Adrenal gland (tissue), 12 donors: ENCODE measurements around the gene ARHGEF17. TPM values are rescaled to one million over a fixed set of nuclear protein-coding genes. Genes with fewer than 3 reads are reported as not detected.
A peak's percentile ranks its signal among the peaks of the same experiment; 100 is the strongest.

Source experiments
- DNase-seq, 7 donors: peaks; one replicate each; pipeline ENCODE4 v3.0.0-alpha.2; 2019 to 2020
- H3K27ac ChIP-seq, 5 donors: fragments of 200-600 bp; sonication (generic) in 4 of 5; 1 replicate in 3 of 5; 2 replicates in 2 of 5; pipeline versions ENCODE4 v1.5.1 to v1.8.0; 2016 to 2020; ENCODE audit warnings: mild to moderate bottlenecking in 1 of 5
- H3K27me3 ChIP-seq: fragments of 200-600 bp; 2 replicates; pipeline ENCODE4 v1.8.0; 2021
- H3K36me3 ChIP-seq, 2 donors: fragments of 200-600 bp; replicated peaks in 1 of 2; 1 replicate in 1 of 2; 2 replicates in 1 of 2; pipeline versions ENCODE4 v1.5.1 to v1.8.0; 2018 to 2022
- H3K4me1 ChIP-seq, 2 donors: fragments of 200-600 bp; replicated peaks in 1 of 2; 1 replicate in 1 of 2; 2 replicates in 1 of 2; pipeline versions ENCODE4 v1.5.1 to v1.8.0; 2018 to 2021
- H3K4me3 ChIP-seq, 4 donors: fragments of 200-600 bp; sonication (generic) in 3 of 4; one replicate each; pipeline ENCODE4 v1.5.1; 2016 to 2018
- H3K9me3 ChIP-seq, 3 donors: fragments of 200-600 bp; sonication (generic) in 1 of 3; replicated peaks in 1 of 3; 1 replicate in 2 of 3; 2 replicates in 1 of 3; pipeline versions ENCODE4 v1.5.1 to v1.8.0; 2016 to 2021
- CTCF ChIP-seq, 6 experiments: fragments of 450-650 bp in 4 of 6; fragments of 200-600 bp in 2 of 6; sonication (generic) in 1 of 6; IDR thresholded peaks; 1 replicate in 5 of 6; 2 replicates in 1 of 6; pipeline versions ENCODE4 v1.5.1 to v1.8.0; 2016 to 2021; ENCODE audit warnings: antibody characterized with exemption in 6 of 6, mild to moderate bottlenecking in 2 of 6, moderate library complexity in 1 of 6
- POLR2A ChIP-seq, 2 donors: fragments of 450-650 bp; IDR thresholded peaks; one replicate each; pipeline ENCODE4 v1.6.1; 2017; ENCODE audit warnings: antibody characterized with exemption in 2 of 2, mild to moderate bottlenecking in 2 of 2, moderate library complexity in 1 of 2
- WGBS, 4 donors: extraction: QIAGEN DNeasy Blood & Tissue Kit in 2 of 4; methylation state at CpG; one replicate each; pipeline versions ENCODE4 v1.1.5 to v1.1.7; 2013 to 2017; 5-methylcytosine and 5-hydroxymethylcytosine counted together
- intact Hi-C, 2 donors: fragments of 100-400 bp; cut with DNase I; formaldehyde crosslinking; loops; one replicate each; pipeline versions ENCODE4 v1.14.1 to v1.15.0; 2022 to 2023
- polyA plus RNA-seq, 3 donors: library from polyadenylated mRNA; stranded (reverse); fragments of 200-250 nt in 2 of 3; fragments of 350-450 nt in 1 of 3; fragmentation: Illumina TruSeq in 1 of 3; extraction: RNeasy Lipid Tissue Mini Kit (QIAGEN cat#74804) in 1 of 3; gene quantifications; one replicate each; pipeline ENCODE4 v1.2.3, GENCODE V29; 2013 to 2014
- total RNA-seq, 9 donors: library from RNA; depleted of rRNA in 4 of 9; stranded (reverse); fragments of >200 nt in 4 of 9; fragments of 120-200 nt in 1 of 9; fragmentation: NEBNext Ultra II Directional in 1 of 9; extraction: Animal tissue kit (Norgen Biotek cat#: 25700) in 1 of 9; gene quantifications; one replicate each; pipeline versions ENCODE4 v1.1.0 to v1.2.4, GENCODE V29; 2013 to 2023
- donor health status: healthy with polysubstance abuse.
- donor health status: Bipolar disorder and iron deficiency.
- donor health status: DM: yes; HTN: yes; CAD: no.
- donor health status: DM: no; HTN: no; CAD: no.
- donor health status: DM: no; HTN: no; CAD: no.
- donor health status: DM: yes; HTN: yes; CAD: no.

The ARHGEF17 gene
- total and polyA plus RNA-seq, 12 donors, result 8.1 to 48.2 (median 20.4) TPM

- TF ChIP-seq POLR2A (IDR thresholded peaks at IDR 0.05) (no peak), CTCF (IDR thresholded peaks at IDR 0.05) (no peak)
- WGBS, 4 donors, result 44 to 67% (median 51%) methylated on average over 1 of the region's 1 CpG
- peak overlapping the region in 2 of 5 donors; percentile 38 to 69 for H3K27ac ChIP-seq
- H3K36me3 ChIP-seq, result no peaks in the 10 kb centered on the region
- H3K9me3 ChIP-seq, result no peaks in the 10 kb centered on the region
- H3K27me3 ChIP-seq, result no peaks in the 10 kb centered on the region
- intact Hi-C loops, result no loop called here
- H3K4me1 ChIP-seq, result peaks cover under 1 to 4% of the 10 kb centered on the region in 2 donors
- H3K4me3 ChIP-seq, result peak overlapping the region in 1 of 4 donors; percentile 71
- no peak for DNase-seq
Measured at GRCh38 chr11:73313652-73314051, 5.6 kb downstream of the ARHGEF17 start.

GRCh38 chr11:73314117-73314961 lies 6.3 kb downstream of the ARHGEF17 start:
- no peaks in the 10 kb centered on the region for H3K36me3 ChIP-seq
- H3K9me3 ChIP-seq, result no peaks in the 10 kb centered on the region
- TF ChIP-seq CTCF (IDR thresholded peaks at IDR 0.05) (no peak), POLR2A (IDR thresholded peaks at IDR 0.05) (no peak)
- H3K4me3 ChIP-seq, result peak overlapping the region in 1 of 4 donors; percentile 71
- intact Hi-C loops, result no loop called here
- peak overlapping the region in 2 of 5 donors; percentile 38 to 69 for H3K27ac ChIP-seq
- peaks cover 0 to 4% of the 10 kb centered on the region in 2 donors for H3K4me1 ChIP-seq
- DNase-seq, result no peak
- H3K27me3 ChIP-seq, result no peaks in the 10 kb centered on the region
- WGBS, 4 donors, result 68 to 88% (median 73%) methylated on average over 7 to 11 of the region's 11 CpGs

- WGBS, 4 donors, result 66 to 72% (median 70%) methylated on average over 6 to 9 of the region's 9 CpGs
- Histone ChIP-seq H3K27ac (peak overlapping the region in 2 of 5 donors; percentile 41 to 69), H3K9me3 (no peaks in the 10 kb centered on the region), H3K36me3 (no peaks in the 10 kb centered on the region), H3K27me3 (no peaks in the 10 kb centered on the region), H3K4me3 (no peak overlapping the region), H3K4me1 (peaks cover 0 to 4% of the 10 kb centered on the region in 2 donors)
- no peak for DNase-seq
- intact Hi-C loops, result no loop called here
- TF ChIP-seq CTCF (IDR thresholded peaks at IDR 0.05) (no peak), POLR2A (IDR thresholded peaks at IDR 0.05) (no peak)
Measured at GRCh38 chr11:73315293-73316020, 7.4 kb downstream of the ARHGEF17 start.

GRCh38 chr11:73316422-73316821 lies 8.3 kb downstream of the ARHGEF17 start:
- Histone ChIP-seq H3K9me3 (no peaks in the 10 kb centered on the region), H3K4me3 (no peak overlapping the region), H3K27me3 (no peaks in the 10 kb centered on the region), H3K4me1 (peaks cover 0 to 10% of the 10 kb centered on the region in 2 donors), H3K36me3 (no peaks in the 10 kb centered on the region), H3K27ac (peak overlapping the region in 1 of 5 donors; percentile 65)
- intact Hi-C loops, result no loop called here
- 77 to 90% (median 86%) methylated on average over 1 of the region's 1 CpG for WGBS, 4 donors
- TF ChIP-seq POLR2A (IDR thresholded peaks at IDR 0.05), result no peak
- no peak for DNase-seq
